Keratinocyte (primary cell): Measurements from ENCODE around the gene MTOR. TPM values are rescaled to one million over a fixed set of nuclear protein-coding genes. Genes with fewer than 3 reads are reported as not detected.
"Not testable (repeated sequence)": the region's sequence is repeated elsewhere in the genome, so short reads cannot be mapped to it uniquely, and the experiment has no call there.

Source experiments
- DNase-seq: peaks from one replicate; pipeline ENCODE4 v3.0.0-alpha.2; 2011; ENCODE audit warnings: low read depth, missing footprints, low spot score
- FAIRE-seq: peaks from 2 replicates; lab custom pipeline; 2011; peaks lifted over from hg19 to GRCh38; lab: Jason Lieb, UNC
- H2AFZ ChIP-seq: 2 replicates; pipeline ENCODE4 v1.6.0; 2012; ENCODE audit warnings: low read length, control low read depth, inconsistent platforms; ENCODE audit not compliant: control insufficient read depth
- H3K27ac ChIP-seq: 2 replicates; pipeline ENCODE4 v1.5.1; 2011; ENCODE audit warnings: low read length; ENCODE audit not compliant: control insufficient read depth, insufficient read depth
- H3K27me3 ChIP-seq: 3 replicates; pipeline ENCODE4 v1.6.0; 2011; ENCODE audit warnings: low read length; ENCODE audit not compliant: control insufficient read depth, insufficient read depth; ENCODE audit errors: extremely low read depth
- H3K36me3 ChIP-seq, 2 experiments: 2 replicates in 1 of 2; 3 replicates in 1 of 2; pipeline ENCODE4 v1.5.1; 2011; ENCODE audit warnings: low read length in 2 of 2, mild to moderate bottlenecking in 1 of 2; ENCODE audit not compliant: control insufficient read depth in 2 of 2, insufficient read depth in 2 of 2; ENCODE audit errors: extremely low read depth in 1 of 2
- H3K4me1 ChIP-seq: 3 replicates; pipeline ENCODE4 v1.5.1; 2011; ENCODE audit warnings: low read length; ENCODE audit not compliant: control insufficient read depth, insufficient read depth; ENCODE audit errors: extremely low read depth
- H3K4me2 ChIP-seq: 3 replicates; pipeline ENCODE4 v1.6.0; 2011; ENCODE audit warnings: low read depth, low read length; ENCODE audit not compliant: control insufficient read depth, insufficient read depth; ENCODE audit errors: extremely low read depth
- H3K4me3 ChIP-seq, 3 experiments: fragments of 200-600 bp in 1 of 3; sonication (generic) in 1 of 3; 2 replicates in 2 of 3; 3 replicates in 1 of 3; pipeline ENCODE4 v1.5.1; 2011 to 2016; ENCODE audit warnings: low read length in 3 of 3, mild to moderate bottlenecking in 3 of 3, control low read depth in 2 of 3, inconsistent platforms in 1 of 3, low read depth in 1 of 3, mixed read lengths in 1 of 3, mixed run types in 1 of 3, moderate library complexity in 1 of 3; ENCODE audit not compliant: control insufficient read depth in 2 of 3, insufficient read depth in 2 of 3; ENCODE audit errors: extremely low read depth in 1 of 3
- H3K79me2 ChIP-seq: 2 replicates; pipeline ENCODE4 v1.6.0; 2012; ENCODE audit warnings: low read length; ENCODE audit not compliant: control insufficient read depth, insufficient read depth
- H3K9ac ChIP-seq: 3 replicates; pipeline ENCODE4 v1.6.0; 2011; ENCODE audit warnings: low read length; ENCODE audit not compliant: control insufficient read depth, insufficient read depth; ENCODE audit errors: extremely low read depth
- H3K9me1 ChIP-seq: 3 replicates; pipeline ENCODE4 v1.6.0; 2011; ENCODE audit warnings: low read length; ENCODE audit not compliant: control insufficient read depth, insufficient read depth; ENCODE audit errors: extremely low read depth
- H3K9me3 ChIP-seq: 2 replicates; pipeline ENCODE4 v1.5.1; 2012; ENCODE audit warnings: low read depth, low read length; ENCODE audit not compliant: control insufficient read depth
- H4K20me1 ChIP-seq: 3 replicates; pipeline ENCODE4 v1.6.0; 2011; ENCODE audit warnings: low read length; ENCODE audit not compliant: control insufficient read depth, insufficient read depth; ENCODE audit errors: extremely low read depth
- CTCF ChIP-seq, 3 experiments: IDR thresholded peaks in 1 of 3; conservative IDR thresholded peaks in 1 of 3; optimal IDR thresholded peaks in 1 of 3; 2 replicates in 2 of 3; 3 replicates in 1 of 3; pipeline versions ENCODE3 to v1.5.1; 2011; ENCODE audit warnings: low read length in 3 of 3, mild to moderate bottlenecking in 3 of 3, moderate library complexity in 2 of 3, control low read depth in 1 of 3, inconsistent platforms in 1 of 3; ENCODE audit not compliant: insufficient read depth in 2 of 3; ENCODE audit errors: extremely low read depth in 1 of 3
- EZH2 ChIP-seq: IDR thresholded peaks from one replicate; pipeline ENCODE4 v1.6.1; 2012; ENCODE audit warnings: inconsistent platforms, mild to moderate bottlenecking, low read length, moderate library complexity
- dilution Hi-C: fragments of 300-500 bp; cut with MboI; formaldehyde crosslinking; loops from one replicate; pipeline ENCODE4 v1.7.0; 2020; ENCODE audit warnings: low sequenced_read_pairs; ENCODE audit not compliant: extremely low pct_ligation_motif_present
- polyA plus RNA-seq, 5 experiments: library from polyadenylated mRNA; depleted of rRNA in 3 of 5; stranded (reverse) in 3 of 5; stranded (forward) in 1 of 5; unstranded in 1 of 5; fragments of >200 nt; gene quantifications; 1 replicate in 1 of 5; 2 replicates in 3 of 5; 3 replicates in 1 of 5; pipeline versions ENCODE4 v1.2.1 to v1.2.3, GENCODE V29; 2011 to 2012; ENCODE audit warnings: missing spikeins in 2 of 5, low read depth in 1 of 5, low replicate concordance in 1 of 5

Gene MTOR
- polyA plus RNA-seq, 1 donor (not counting 4 experiments of a cell fraction or from before 2014, with no cell fraction given), result 31.5 TPM

GRCh38 chr1:11063937-11064537, 198.3 kb downstream of the MTOR start:
- FAIRE-seq, H3K27me3 ChIP-seq, H3K9me1 ChIP-seq, H4K20me1 ChIP-seq, H2AFZ ChIP-seq, dilution Hi-C loops, H3K9me3 ChIP-seq, H3K9ac ChIP-seq, H3K4me3 ChIP-seq, H3K4me1 ChIP-seq, H3K27ac ChIP-seq, H3K4me2 ChIP-seq, DNase-seq: not testable (repeated sequence)
- peak; percentile 17 to 29 (median 24) for TF ChIP-seq CTCF (optimal IDR thresholded peaks at IDR 0.05 in 1 of 3, IDR thresholded peaks at IDR 0.05 in 1 of 3, conservative IDR thresholded peaks at IDR 0.05 in 1 of 3; ENCODE audit: extremely low read depth in 1 of 3, insufficient read depth in 2 of 3, low read length in 3 of 3)
- Histone ChIP-seq H3K79me2 (peaks cover 15% of the 10 kb centered on the region), H3K36me3 (peaks cover 21 to 32% of the 10 kb centered on the region in 2 experiments)

GRCh38 chr1:11062965-11063401, 199.4 kb downstream of the MTOR start:
- no peaks in the 10 kb centered on the region for H3K9me1 ChIP-seq
- no peak overlapping the region for H3K9ac ChIP-seq
- no peak for DNase-seq
- H2AFZ ChIP-seq, result no peak overlapping the region
- TF ChIP-seq EZH2, result no peak
- no peak for TF ChIP-seq CTCF (optimal IDR thresholded peaks at IDR 0.05 in 1 of 3, IDR thresholded peaks at IDR 0.05 in 1 of 3, conservative IDR thresholded peaks at IDR 0.05 in 1 of 3; ENCODE audit: extremely low read depth in 1 of 3, insufficient read depth in 2 of 3, low read length in 3 of 3)
- peaks cover 15 to 24% of the 10 kb centered on the region in 2 experiments for H3K36me3 ChIP-seq
- no peaks in the 10 kb centered on the region for H4K20me1 ChIP-seq
- H3K4me2 ChIP-seq, result no peak overlapping the region
- H3K4me1 ChIP-seq, result peaks cover 15% of the 10 kb centered on the region
- H3K79me2 ChIP-seq, result peaks cover 24% of the 10 kb centered on the region
- no peak overlapping the region for H3K27ac ChIP-seq
- no peak for FAIRE-seq
- H3K9me3 ChIP-seq, result no peaks in the 10 kb centered on the region
- dilution Hi-C loops, result no loop called here
- no peaks in the 10 kb centered on the region for H3K27me3 ChIP-seq
- no peak overlapping the region for H3K4me3 ChIP-seq
